GF-D8 (cell line): Measurements from ENCODE around the gene DKKL1.
"Not testable (repeated sequence)": the region's sequence is repeated elsewhere in the genome, so short reads cannot be mapped to it uniquely, and the experiment has no call there.

Source experiments
- DNase-seq: peaks from one replicate; lab custom pipeline; 2025; lab: John Stamatoyannopoulos, UW

The DKKL1 gene

DNA sequence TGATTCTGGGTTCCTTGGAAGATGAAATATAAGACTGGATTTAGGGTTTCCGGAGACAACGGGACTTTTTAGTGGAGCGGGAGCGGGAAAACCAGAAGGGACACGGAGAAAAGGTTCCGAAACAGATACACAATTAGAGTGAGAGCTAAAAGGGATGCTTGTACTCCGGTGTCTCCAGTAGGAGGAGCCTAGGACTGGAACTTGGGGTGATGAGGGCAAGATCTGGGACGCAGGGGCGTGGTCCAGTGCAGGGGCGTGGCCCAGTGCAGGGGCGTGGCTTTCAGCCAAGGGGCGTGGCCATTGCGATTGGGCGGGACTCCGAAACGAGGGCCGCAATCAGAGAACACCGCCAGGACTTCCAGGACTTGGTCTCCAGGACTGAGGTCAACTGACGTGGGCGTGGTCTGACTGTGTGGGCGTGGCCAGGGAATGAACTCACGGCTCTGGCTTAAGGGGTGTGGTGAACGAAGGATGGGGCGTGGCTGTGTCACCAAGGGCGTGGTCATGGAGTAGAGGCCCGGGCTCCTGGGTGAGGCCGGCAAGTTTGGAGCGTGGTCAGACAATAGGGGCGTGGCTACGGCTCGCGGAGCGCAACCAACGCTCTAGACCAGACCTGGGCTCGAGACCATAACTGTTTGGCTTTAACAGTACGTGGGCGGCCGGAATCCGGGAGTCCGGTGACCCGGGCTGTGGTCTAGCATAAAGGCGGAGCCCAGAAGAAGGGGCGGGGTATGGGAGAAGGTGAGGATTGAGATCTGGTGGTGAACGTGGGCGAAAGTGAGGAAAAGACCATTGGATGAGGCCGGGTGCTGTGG, at the start of gene DKKL1:
Gene DKKL1, plus strand, starts transcription at position 610 of the 815 bp plus-strand sequence. Its CDS starts 122 bp downstream, at position 732.
- DNase-seq: no peak

DNA sequence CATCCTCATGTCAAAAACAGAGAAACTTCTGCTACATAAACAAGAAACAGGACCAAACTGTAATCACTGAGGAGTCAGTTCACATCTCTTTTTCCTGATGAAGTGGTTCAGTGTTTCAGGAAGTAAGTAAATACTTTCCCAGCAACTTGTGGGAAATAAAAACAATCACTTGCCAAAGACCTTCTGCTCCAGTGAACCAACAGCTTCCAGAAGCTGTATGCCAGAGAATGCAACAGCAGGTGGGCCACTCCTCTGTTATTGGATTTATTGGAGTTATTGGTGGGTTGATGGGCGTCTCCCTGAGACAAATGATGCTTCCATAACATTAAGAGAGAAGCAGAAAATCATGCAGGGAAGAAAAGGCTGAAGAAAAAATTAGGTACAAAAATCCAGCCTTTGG, 48.6 kb upstream of the DKKL1 start:
- no peak for DNase-seq

- DNase-seq: no peak
Measured at GRCh38 chr19:49316284-49316683, 47.4 kb upstream of the DKKL1 start.

DNA sequence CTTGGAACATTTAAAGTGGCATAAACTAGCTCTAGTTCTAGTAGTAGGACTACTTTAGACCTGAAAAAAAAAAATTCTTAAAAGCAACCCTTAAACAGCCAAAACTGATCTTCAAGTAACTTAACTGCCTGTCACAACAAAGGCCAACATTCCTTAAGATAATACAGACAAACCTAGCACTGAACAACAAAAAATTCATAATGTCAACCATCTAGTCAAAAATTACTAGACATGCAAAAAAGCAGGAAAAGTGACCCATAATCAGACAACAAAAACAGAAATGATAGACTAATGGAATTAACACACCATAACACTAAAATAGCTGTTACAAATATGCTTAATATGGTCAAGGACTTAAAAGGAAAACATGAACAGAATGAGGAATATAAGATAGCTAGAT, 45.4 kb upstream of the DKKL1 start:
- DNase-seq: no peak

- DNase-seq: no peak
Measured at GRCh38 chr19:49324801-49325576, 38.7 kb upstream of the DKKL1 start, which contains the start of gene SLC6A16. Gene SLC6A16 (minus strand): TSS chr19:49325191. CDS start chr19:49311347, 13,844 bp downstream.

- not testable (repeated sequence) for DNase-seq
Measured at GRCh38 chr19:49325756-49326155, 37.9 kb upstream of the DKKL1 start.

GRCh38 chr19:49326165-49326704, 37.4 kb upstream of the DKKL1 start:
- no peak for DNase-seq

- DNase-seq: no peak
Measured at GRCh38 chr19:49327878-49328544, 35.7 kb upstream of the DKKL1 start.

GRCh38 chr19:49328741-49329140, 34.9 kb upstream of the DKKL1 start:
- no peak for DNase-seq

DNA sequence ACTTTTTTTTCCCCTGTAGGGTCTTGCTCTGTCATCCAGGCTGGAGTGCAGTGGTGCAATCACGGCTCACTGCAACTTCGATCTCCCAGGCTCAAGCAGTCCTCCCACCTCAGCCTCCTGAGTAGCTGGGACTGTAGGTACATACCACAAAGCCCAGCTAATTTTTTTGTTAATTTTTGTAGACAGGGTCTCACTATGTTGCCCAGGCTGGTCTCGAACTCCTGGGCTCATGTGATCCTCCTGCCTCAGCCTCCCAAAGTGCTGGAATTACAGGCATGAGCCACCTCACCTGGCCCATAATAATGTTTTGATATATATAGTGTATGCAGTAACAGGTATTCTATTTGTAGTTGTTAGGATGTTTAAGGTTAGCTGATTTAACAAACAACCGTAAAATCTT, 32.5 kb upstream of the DKKL1 start:
- not testable (repeated sequence) for DNase-seq

DNA sequence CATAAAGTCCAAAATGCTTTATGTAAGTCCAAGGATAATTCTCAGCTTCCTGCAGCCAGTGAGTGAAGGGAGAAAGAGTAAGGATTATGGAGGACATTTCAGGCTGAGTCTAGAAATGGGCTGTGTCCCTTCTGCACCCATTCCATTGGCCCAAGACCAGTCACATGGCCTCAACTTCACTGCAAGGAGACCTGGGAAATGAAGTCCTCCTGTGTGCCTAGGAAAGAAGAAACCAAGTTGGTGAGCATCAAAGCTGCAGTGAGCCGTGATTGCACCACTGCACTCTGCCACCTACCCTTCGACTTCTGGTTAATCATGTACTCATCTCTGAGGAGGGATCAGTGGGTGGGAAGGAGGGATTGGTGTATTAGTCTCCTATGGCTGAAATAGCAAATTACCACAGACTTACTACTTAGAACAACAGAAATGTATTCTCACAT, 32.0 kb upstream of the DKKL1 start:
- no peak for DNase-seq

DNA sequence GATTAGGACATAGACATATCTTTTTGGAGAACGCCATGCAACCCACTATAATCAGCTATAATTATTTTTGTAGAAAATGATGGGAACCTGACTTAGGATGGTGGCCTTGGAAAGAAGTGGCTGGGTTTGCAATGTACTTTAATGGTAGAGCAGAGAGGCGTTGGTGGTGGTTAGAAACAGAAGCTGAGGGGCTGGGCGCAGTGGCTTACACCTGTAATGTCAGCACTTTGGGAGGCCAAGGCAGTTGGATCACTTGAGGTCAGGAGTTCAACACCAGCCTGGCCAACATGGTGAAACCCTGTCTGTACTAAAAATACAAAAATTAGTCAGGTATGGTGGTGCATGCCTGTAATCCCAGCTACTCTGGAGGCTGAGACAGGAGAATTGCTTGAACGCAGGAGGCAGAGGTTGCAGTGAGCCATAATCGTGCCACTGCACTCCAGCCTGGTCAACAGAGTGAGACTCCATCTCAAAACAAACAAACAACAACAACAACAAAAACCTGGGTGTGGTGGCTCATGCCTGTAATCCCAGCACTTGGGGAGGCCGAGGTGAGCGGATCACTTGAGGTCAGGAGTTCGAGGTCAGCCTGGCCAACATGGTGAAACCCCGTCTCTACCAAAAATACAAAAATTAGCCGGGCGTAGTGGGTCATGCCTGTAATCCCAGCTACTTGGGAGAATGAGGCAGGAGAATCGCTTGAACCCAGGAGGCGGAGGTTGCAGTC, 30.8 kb upstream of the DKKL1 start:
- DNase-seq: not testable (repeated sequence)

DNA sequence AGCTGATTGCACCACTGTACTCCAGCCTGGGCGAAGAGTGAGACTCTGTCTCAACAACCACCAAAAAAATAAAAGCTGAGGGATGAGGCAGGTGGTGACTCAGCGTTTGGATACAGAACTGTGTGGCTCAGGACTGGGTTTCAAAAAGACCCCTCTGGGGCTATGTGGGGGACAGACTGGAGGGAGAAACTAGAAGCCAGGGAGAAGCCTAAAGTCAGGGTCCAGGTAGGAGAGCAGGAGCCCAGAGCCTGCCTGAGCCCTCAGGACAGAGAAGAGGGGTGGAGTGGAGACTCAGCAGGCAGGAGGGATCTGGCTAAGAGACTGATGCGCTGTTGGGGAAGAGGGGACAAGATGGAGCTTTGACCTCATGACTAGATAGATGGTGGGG, 30.3 kb upstream of the DKKL1 start:
- DNase-seq: no peak

GRCh38 chr19:49333811-49334288, 29.8 kb upstream of the DKKL1 start:
- no peak for DNase-seq

DNA sequence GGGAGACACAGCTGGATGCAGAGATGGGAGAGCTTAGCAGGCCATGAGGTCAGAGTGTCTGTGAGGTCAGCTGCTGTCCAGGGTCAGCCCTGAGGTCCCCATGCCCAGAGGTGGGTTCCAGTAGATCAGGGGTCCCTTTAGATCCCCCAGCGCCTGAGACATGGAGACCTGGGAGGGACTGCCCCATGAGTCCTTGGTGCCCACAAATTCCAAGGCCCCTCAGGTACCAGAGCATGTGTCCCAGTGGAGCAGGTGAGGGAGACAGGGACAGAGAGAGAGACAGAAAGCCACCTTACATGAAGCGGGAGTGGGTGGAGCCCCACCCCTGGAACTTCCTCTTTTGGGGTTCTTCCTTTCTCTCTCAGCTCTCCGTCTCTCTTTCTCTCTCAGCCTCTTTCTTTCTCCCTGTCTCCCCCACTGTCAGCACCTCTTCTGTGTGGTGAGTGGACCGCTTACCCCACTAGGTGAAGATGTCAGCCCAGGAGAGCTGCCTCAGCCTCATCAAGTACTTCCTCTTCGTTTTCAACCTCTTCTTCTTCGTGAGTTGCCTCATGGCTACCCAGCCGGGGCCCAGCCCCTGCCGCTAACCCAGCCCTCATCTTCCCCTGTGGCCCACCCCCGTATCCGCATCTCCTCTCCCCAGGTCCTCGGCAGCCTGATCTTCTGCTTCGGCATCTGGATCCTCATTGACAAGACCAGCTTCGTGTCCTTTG, 28.4 kb upstream of the DKKL1 start, which contains the start of gene CD37:
Gene CD37, plus strand, starts transcription at position 336 of the 713 bp plus-strand sequence. Its CDS starts 135 bp downstream, at position 471.
- peak; percentile 10 for DNase-seq

- DNase-seq: no peak
Measured at GRCh38 chr19:49335784-49336481, 27.7 kb upstream of the DKKL1 start.

DNA sequence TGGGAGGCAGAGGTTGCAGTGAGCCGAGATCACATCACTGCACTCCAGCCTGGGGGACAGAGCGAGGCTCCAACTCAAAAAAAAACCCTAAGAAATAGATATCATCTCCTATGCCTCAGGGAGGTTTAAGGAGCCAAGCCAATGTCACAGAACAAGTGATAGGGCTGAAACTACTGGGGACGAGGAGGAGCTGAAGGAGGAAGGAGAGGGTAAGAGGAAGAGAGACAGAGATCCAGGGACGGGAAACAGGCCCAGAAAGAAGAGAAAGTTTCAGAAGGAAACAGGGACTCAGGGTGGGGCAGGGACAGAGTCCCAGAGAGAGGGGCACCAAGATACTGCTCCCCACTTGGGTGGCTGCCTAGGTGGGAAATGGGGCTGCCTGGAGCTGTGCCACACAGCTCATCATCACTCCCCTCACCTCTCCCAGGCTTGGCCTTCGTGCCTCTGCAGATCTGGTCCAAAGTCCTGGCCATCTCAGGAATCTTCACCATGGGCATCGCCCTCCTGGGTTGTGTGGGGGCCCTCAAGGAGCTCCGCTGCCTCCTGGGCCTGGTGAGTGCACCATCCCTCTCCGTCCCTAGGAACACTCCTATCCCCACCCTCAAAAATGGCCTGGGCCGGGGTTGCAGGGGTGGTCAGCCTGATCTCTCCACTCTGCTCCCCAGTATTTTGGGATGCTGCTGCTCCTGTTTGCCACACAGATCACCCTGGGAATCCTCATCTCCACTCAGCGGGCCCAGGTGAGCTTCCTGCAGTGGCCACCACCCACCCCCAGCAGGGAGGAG, 27.0 kb upstream of the DKKL1 start:
- no peak for DNase-seq

GRCh38 chr19:49337267-49338022, 26.2 kb upstream of the DKKL1 start:
- no peak for DNase-seq
